Measurements from ENCODE around the gene ARID3C. TPM values are rescaled to one million over a fixed set of nuclear protein-coding genes. Genes with fewer than 3 reads are reported as not detected.

The ARID3C gene
- total and polyA plus RNA-seq, 4 donors = not detected

- Histone ChIP-seq H3K9me3 (ENCODE audit: control insufficient read depth, low read length) (no peaks in the 10 kb centered on the region), H3K4me1 (ENCODE audit: control insufficient read depth in 1 of 2, insufficient read depth in 2 of 2, low read length in 2 of 2) (no peaks in the 10 kb centered on the region), H3K27me3 (ENCODE audit: control insufficient read depth in 1 of 2, insufficient read depth in 2 of 2, low read length in 1 of 2) (no peaks in the 10 kb centered on the region), H3K27ac (ENCODE audit: low read depth in 1 of 2, low read length in 2 of 2) (no peak overlapping the region), H3K36me3 (ENCODE audit: control insufficient read depth in 1 of 2, insufficient read depth in 2 of 2, low read length in 1 of 2) (no peaks in the 10 kb centered on the region), H3K4me3 (ENCODE audit: low read length in 2 of 2) (no peak overlapping the region)
- WGBS, 2 donors = 24 to 27% methylated on average over 39 of the region's 39 CpGs
- ATAC-seq (ENCODE audit: low FRiP score) (no peak), DNase-seq (no peak)
- intact Hi-C loops (cut with DNase I) = no loop called here
These were observed 4.2 kb downstream of the ARID3C start for GRCh38 chr9:34624475-34625185.

- intact Hi-C loops (cut with DNase I) = no loop called here
These were observed 5.3 kb downstream of the ARID3C start for GRCh38 chr9:34623374-34624235.

GRCh38 chr9:34620061-34620994, 8.5 kb downstream of the ARID3C start, which contains the start of gene DCTN3:
DCTN3 (minus strand) TSS chr9:34620495; CDS start chr9:34620464, 31 bp downstream.
- DNase-seq = peak; percentile 95
- intact Hi-C loops (cut with DNase I) = no loop called here
- Histone ChIP-seq H3K4me1 (ENCODE audit: control insufficient read depth in 1 of 2, insufficient read depth in 2 of 2, low read length in 2 of 2) (no peaks in the 10 kb centered on the region), H3K4me3 (ENCODE audit: low read length in 2 of 2) (peak within 1 kb of the TSS; percentile 43 to 49), H3K27ac (ENCODE audit: low read depth in 1 of 2, low read length in 2 of 2) (no peak within 1 kb of the TSS), H3K9me3 (ENCODE audit: control insufficient read depth, low read length) (no peaks in the 10 kb centered on the region), H3K27me3 (ENCODE audit: control insufficient read depth in 1 of 2, insufficient read depth in 2 of 2, low read length in 1 of 2) (no peaks in the 10 kb centered on the region), H3K36me3 (ENCODE audit: control insufficient read depth in 1 of 2, insufficient read depth in 2 of 2, low read length in 1 of 2) (no peaks in the 10 kb centered on the region)
- 4% methylated on average over 43 of the region's 43 CpGs for WGBS, 2 donors
- ATAC-seq (ENCODE audit: low FRiP score) = peak; percentile 95

More at GRCh38 chr9:34623374-34624235, 5.3 kb downstream of the ARID3C start:
- no peaks in the 10 kb centered on the region for H3K36me3 ChIP-seq (ENCODE audit: control insufficient read depth in 1 of 2, insufficient read depth in 2 of 2, low read length in 1 of 2)
- ATAC-seq (ENCODE audit: low FRiP score) (no peak), DNase-seq (no peak)
- no peak overlapping the region for H3K27ac ChIP-seq (ENCODE audit: low read depth in 1 of 2, low read length in 2 of 2)
- H3K4me3 ChIP-seq (ENCODE audit: low read length in 2 of 2) = no peak overlapping the region
- no peaks in the 10 kb centered on the region for H3K9me3 ChIP-seq (ENCODE audit: control insufficient read depth, low read length)
- H3K27me3 ChIP-seq (ENCODE audit: control insufficient read depth in 1 of 2, insufficient read depth in 2 of 2, low read length in 1 of 2) = no peaks in the 10 kb centered on the region
- no peaks in the 10 kb centered on the region for H3K4me1 ChIP-seq (ENCODE audit: control insufficient read depth in 1 of 2, insufficient read depth in 2 of 2, low read length in 2 of 2)
- WGBS, 2 donors = 10 to 11% methylated on average over 50 to 63 of the region's 63 CpGs

GRCh38 chr9:34615132-34615531, 13.7 kb downstream of the ARID3C start:
- WGBS, 2 donors = 86 to 87% methylated on average over 2 of the region's 2 CpGs
- H3K4me3 ChIP-seq (ENCODE audit: low read length in 2 of 2) = no peak overlapping the region
- H3K27me3 ChIP-seq (ENCODE audit: control insufficient read depth in 1 of 2, insufficient read depth in 2 of 2, low read length in 1 of 2) = no peaks in the 10 kb centered on the region
- ATAC-seq (ENCODE audit: low FRiP score) = no peak
- intact Hi-C loops (cut with DNase I) = no loop called here
- H3K4me1 ChIP-seq (ENCODE audit: control insufficient read depth in 1 of 2, insufficient read depth in 2 of 2, low read length in 2 of 2) = no peaks in the 10 kb centered on the region
- H3K36me3 ChIP-seq (ENCODE audit: control insufficient read depth in 1 of 2, insufficient read depth in 2 of 2, low read length in 1 of 2) = no peaks in the 10 kb centered on the region
- peak in 1 of 2 donors; percentile 15 for DNase-seq
- H3K27ac ChIP-seq (ENCODE audit: low read depth in 1 of 2, low read length in 2 of 2) = no peak overlapping the region
- H3K9me3 ChIP-seq (ENCODE audit: control insufficient read depth, low read length) = no peaks in the 10 kb centered on the region

- H3K27ac ChIP-seq (ENCODE audit: low read depth in 1 of 2, low read length in 2 of 2) = no peak overlapping the region
- no peaks in the 10 kb centered on the region for H3K36me3 ChIP-seq (ENCODE audit: control insufficient read depth in 1 of 2, insufficient read depth in 2 of 2, low read length in 1 of 2)
- H3K27me3 ChIP-seq (ENCODE audit: control insufficient read depth in 1 of 2, insufficient read depth in 2 of 2, low read length in 1 of 2) = no peaks in the 10 kb centered on the region
- 3 to 5% methylated on average over 15 of the region's 15 CpGs for WGBS, 2 donors
- H3K4me1 ChIP-seq (ENCODE audit: control insufficient read depth in 1 of 2, insufficient read depth in 2 of 2, low read length in 2 of 2) = no peaks in the 10 kb centered on the region
- intact Hi-C loops (cut with DNase I) = loop anchor here in 1 of 2 donors (2.0 kb wide), 1 partner anchor 20 kb away; no protein-coding TSS in a partner anchor
- H3K4me3 ChIP-seq (ENCODE audit: low read length in 2 of 2) = peak overlapping the region in 1 of 2 donors; percentile 37
- ATAC-seq (ENCODE audit: low FRiP score) (peak; percentile 89), DNase-seq (peak; percentile 86 to 88)
- no peaks in the 10 kb centered on the region for H3K9me3 ChIP-seq (ENCODE audit: control insufficient read depth, low read length)
These were observed 16.0 kb downstream of the ARID3C start for GRCh38 chr9:34612788-34613390.

- Histone ChIP-seq H3K4me3 (ENCODE audit: low read length in 2 of 2) (peak within 1 kb of the TSS; percentile 41 to 53), H3K9me3 (ENCODE audit: control insufficient read depth, low read length) (no peaks in the 10 kb centered on the region), H3K27me3 (ENCODE audit: control insufficient read depth in 1 of 2, insufficient read depth in 2 of 2, low read length in 1 of 2) (no peaks in the 10 kb centered on the region), H3K4me1 (ENCODE audit: control insufficient read depth in 1 of 2, insufficient read depth in 2 of 2, low read length in 2 of 2) (no peaks in the 10 kb centered on the region), H3K36me3 (ENCODE audit: control insufficient read depth in 1 of 2, insufficient read depth in 2 of 2, low read length in 1 of 2) (no peaks in the 10 kb centered on the region), H3K27ac (ENCODE audit: low read depth in 1 of 2, low read length in 2 of 2) (peak within 1 kb of the TSS in 1 of 2 donors; percentile 9)
- peak; percentile 91 to 95 for DNase-seq
- 1% methylated on average over 76 to 77 of the region's 77 CpGs for WGBS, 2 donors
- intact Hi-C loops (cut with DNase I) = loop anchor here in 1 of 2 donors (2.0 kb wide), 1 partner anchor 21 kb away; no protein-coding TSS in a partner anchor
- ATAC-seq (ENCODE audit: low FRiP score) = peak; percentile 98
These were observed 16.8 kb downstream of the ARID3C start, which contains the start of gene RPP25L for GRCh38 chr9:34611811-34612787. RPP25L (minus strand) TSS chr9:34612097; CDS start chr9:34611296, 801 bp downstream.

- 74 to 78% methylated on average over 10 of the region's 10 CpGs for WGBS, 2 donors
- Histone ChIP-seq H3K27ac (ENCODE audit: low read depth in 1 of 2, low read length in 2 of 2) (no peak overlapping the region), H3K27me3 (ENCODE audit: control insufficient read depth in 1 of 2, insufficient read depth in 2 of 2, low read length in 1 of 2) (no peaks in the 10 kb centered on the region), H3K4me1 (ENCODE audit: control insufficient read depth in 1 of 2, insufficient read depth in 2 of 2, low read length in 2 of 2) (no peaks in the 10 kb centered on the region), H3K9me3 (ENCODE audit: control insufficient read depth, low read length) (no peaks in the 10 kb centered on the region), H3K4me3 (ENCODE audit: low read length in 2 of 2) (peak overlapping the region; percentile 41 to 53), H3K36me3 (ENCODE audit: control insufficient read depth in 1 of 2, insufficient read depth in 2 of 2, low read length in 1 of 2) (no peaks in the 10 kb centered on the region)
- intact Hi-C loops (cut with DNase I) = no loop called here
- ATAC-seq (ENCODE audit: low FRiP score) (peak; percentile 24), DNase-seq (peak in 1 of 2 donors; percentile 48)
These were observed 17.5 kb downstream of the ARID3C start for GRCh38 chr9:34611251-34611810.

All from aorta (tissue), 5 donors.